K562 (cell line): ENCODE data around the gene RPUSD1.

Experiments used
- ATF3 ChIP-seq, 2 experiments: fragments of 450-650 bp in 1 of 2; sonication (generic) in 1 of 2; formaldehyde crosslinking in 1 of 2; IDR thresholded peaks in 1 of 2; conservative IDR thresholded peaks in 1 of 2; 2 replicates each; pipeline versions ENCODE4 v1.6.1 to v1.8.1; 2016 to 2023; ENCODE audit warnings: mild to moderate bottlenecking in 2 of 2, moderate library complexity in 2 of 2, inconsistent platforms in 1 of 2, missing genetic modification reagents in 1 of 2
- CREB1 ChIP-seq, 2 experiments: sonication (generic) in 1 of 2; formaldehyde crosslinking in 1 of 2; IDR thresholded peaks; 2 replicates each; pipeline versions ENCODE4 v1.6.1 to v1.8.0; 2012 to 2022; ENCODE audit warnings: inconsistent platforms in 1 of 2, mild to moderate bottlenecking in 1 of 2, missing genetic modification reagents in 1 of 2, moderate library complexity in 1 of 2
- CTCF ChIP-seq, 3 experiments: IDR thresholded peaks in 2 of 3; conservative IDR thresholded peaks in 1 of 3; 2 replicates each; pipeline ENCODE4 v1.5.1; 2011 to 2012; ENCODE audit warnings: low read length in 3 of 3, mild to moderate bottlenecking in 3 of 3, control low read depth in 2 of 3, improper control_type of control experiment in 1 of 3, inconsistent platforms in 1 of 3, low read depth in 1 of 3, mixed read lengths in 1 of 3, moderate library complexity in 1 of 3; ENCODE audit not compliant: insufficient read depth in 2 of 3
- ELF4 ChIP-seq: fragments of 450-650 bp; formaldehyde crosslinking; IDR thresholded peaks from 2 replicates; pipeline ENCODE4 v1.4.0; 2022; ENCODE audit warnings: missing genetic modification characterization
- EZH2 ChIP-seq: IDR thresholded peaks from 2 replicates; pipeline ENCODE4 v1.6.1; 2012; ENCODE audit warnings: low read depth, mild to moderate bottlenecking, inconsistent platforms, low read length, borderline replicate concordance
- IRF2 ChIP-seq: sonication (generic); formaldehyde crosslinking; IDR thresholded peaks from 2 replicates; pipeline ENCODE4 v1.8.1; 2022; ENCODE audit warnings: mild to moderate bottlenecking, missing genetic modification reagents
- KDM1A ChIP-seq, 2 experiments: fragments of 450-650 bp; IDR thresholded peaks; 2 replicates each; pipeline ENCODE4 v1.6.1; 2016; ENCODE audit warnings: mild to moderate bottlenecking in 2 of 2
- NFE2 ChIP-seq: IDR thresholded peaks from 2 replicates; pipeline ENCODE4 v1.6.1; 2014; ENCODE audit warnings: antibody characterized with exemption, low read depth
- POLR2A ChIP-seq: fragments of 450-650 bp; conservative IDR thresholded peaks from 2 replicates; pipeline ENCODE4 v1.6.1; 2016
- REST ChIP-seq, 2 experiments: fragments of 450-650 bp; formaldehyde crosslinking in 1 of 2; IDR thresholded peaks; 2 replicates each; pipeline versions ENCODE4 v1.4.0 to v1.6.1; 2014 to 2020; ENCODE audit warnings: mild to moderate bottlenecking in 2 of 2, borderline replicate concordance in 1 of 2, low read depth in 1 of 2
- SIN3B ChIP-seq: fragments of 450-650 bp; IDR thresholded peaks from 2 replicates; pipeline ENCODE4 v1.6.1; 2017; ENCODE audit warnings: low read depth, mild to moderate bottlenecking, moderate library complexity
- ZNF354B ChIP-seq: fragments of 250-450 bp; sonication (Bioruptor Pico); IDR thresholded peaks from 2 replicates; pipeline ENCODE4 v1.4.0; 2020
- ZNF830 ChIP-seq: fragments of 250-450 bp; sonication (Bioruptor Pico); IDR thresholded peaks from 2 replicates; pipeline ENCODE4 v1.5.0; 2021; ENCODE audit warnings: mild to moderate bottlenecking

GRCh38 chr16:799948-800833 is 12.0 kb upstream of the RPUSD1 start, which contains the start of gene GNG13:
- TF ChIP-seq ATF3 (IDR thresholded peaks at IDR 0.05) (no peak), ATF3 (CRISPR knock-in tag; conservative IDR thresholded peaks at IDR 0.05) (no peak), ELF4 (no peak), KDM1A (IDR thresholded peaks at IDR 0.05) (no peak), CREB1 (IDR thresholded peaks at IDR 0.05) (no peak), CREB1 (CRISPR knock-in tag; IDR thresholded peaks at IDR 0.05) (no peak), ZNF830 (CRISPR knock-in tag) (no peak), SIN3B (no peak), ZNF354B (CRISPR knock-in tag) (no peak), POLR2A (no peak; the same call in 1 of the 2 replicates), EZH2 (no peak), REST (IDR thresholded peaks at IDR 0.05; ENCODE audit: borderline replicate concordance) (no peak), REST (CRISPR knock-in tag; IDR thresholded peaks at IDR 0.05; ENCODE audit: low read depth) (no peak), NFE2 (no peak), CTCF (IDR thresholded peaks at IDR 0.05 in 2 of 3, conservative IDR thresholded peaks at IDR 0.05 in 1 of 3; ENCODE audit: insufficient read depth in 2 of 3, low read depth in 1 of 3, low read length in 3 of 3) (no peak), IRF2 (no peak)
